ENCODE measurements around the gene VGLL4.
A peak's percentile ranks its signal among the peaks of the same experiment; 100 is the strongest.

VGLL4 gene

DNA sequence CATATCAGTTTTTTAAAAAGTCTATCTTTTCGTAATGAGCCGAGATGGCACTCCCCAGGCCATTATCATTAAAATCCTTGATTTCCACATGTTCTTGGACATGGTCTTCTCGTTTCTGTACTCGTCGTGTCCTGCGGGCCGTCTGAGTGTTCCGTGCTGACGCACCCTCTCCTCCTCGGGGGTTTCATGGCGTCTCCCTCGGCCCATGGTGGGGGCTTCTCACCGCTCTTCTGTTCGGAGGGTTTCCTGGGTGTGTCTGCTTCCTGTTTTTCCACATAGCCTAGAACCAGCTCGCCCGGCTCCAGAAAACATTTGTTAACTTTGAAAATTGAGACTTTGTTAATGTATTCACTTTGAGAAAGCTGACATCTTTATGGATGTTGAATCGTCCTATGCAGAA is 92.7 kb downstream of the VGLL4 start (continued):
- TF ChIP-seq, protein P1, sequence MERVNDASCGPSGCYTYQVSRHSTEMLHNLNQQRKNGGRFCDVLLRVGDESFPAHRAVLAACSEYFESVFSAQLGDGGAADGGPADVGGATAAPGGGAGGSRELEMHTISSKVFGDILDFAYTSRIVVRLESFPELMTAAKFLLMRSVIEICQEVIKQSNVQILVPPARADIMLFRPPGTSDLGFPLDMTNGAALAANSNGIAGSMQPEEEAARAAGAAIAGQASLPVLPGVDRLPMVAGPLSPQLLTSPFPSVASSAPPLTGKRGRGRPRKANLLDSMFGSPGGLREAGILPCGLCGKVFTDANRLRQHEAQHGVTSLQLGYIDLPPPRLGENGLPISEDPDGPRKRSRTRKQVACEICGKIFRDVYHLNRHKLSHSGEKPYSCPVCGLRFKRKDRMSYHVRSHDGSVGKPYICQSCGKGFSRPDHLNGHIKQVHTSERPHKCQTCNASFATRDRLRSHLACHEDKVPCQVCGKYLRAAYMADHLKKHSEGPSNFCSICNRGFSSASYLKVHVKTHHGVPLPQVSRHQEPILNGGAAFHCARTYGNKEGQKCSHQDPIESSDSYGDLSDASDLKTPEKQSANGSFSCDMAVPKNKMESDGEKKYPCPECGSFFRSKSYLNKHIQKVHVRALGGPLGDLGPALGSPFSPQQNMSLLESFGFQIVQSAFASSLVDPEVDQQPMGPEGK (CRISPR knock-in tag; IDR thresholded peaks at IDR 0.05; ENCODE audit: borderline replicate concordance), result no peak
- TF ChIP-seq OSR1 (CRISPR knock-in tag; IDR thresholded peaks at IDR 0.05) (no peak), PPARA (CRISPR knock-in tag; IDR thresholded peaks at IDR 0.05; ENCODE audit: borderline replicate concordance) (no peak), ISL1 (CRISPR knock-in tag; IDR thresholded peaks at IDR 0.05) (no peak), ARNTL (CRISPR knock-in tag; IDR thresholded peaks at IDR 0.05; ENCODE audit: borderline replicate concordance, low read depth) (no peak)

DNA sequence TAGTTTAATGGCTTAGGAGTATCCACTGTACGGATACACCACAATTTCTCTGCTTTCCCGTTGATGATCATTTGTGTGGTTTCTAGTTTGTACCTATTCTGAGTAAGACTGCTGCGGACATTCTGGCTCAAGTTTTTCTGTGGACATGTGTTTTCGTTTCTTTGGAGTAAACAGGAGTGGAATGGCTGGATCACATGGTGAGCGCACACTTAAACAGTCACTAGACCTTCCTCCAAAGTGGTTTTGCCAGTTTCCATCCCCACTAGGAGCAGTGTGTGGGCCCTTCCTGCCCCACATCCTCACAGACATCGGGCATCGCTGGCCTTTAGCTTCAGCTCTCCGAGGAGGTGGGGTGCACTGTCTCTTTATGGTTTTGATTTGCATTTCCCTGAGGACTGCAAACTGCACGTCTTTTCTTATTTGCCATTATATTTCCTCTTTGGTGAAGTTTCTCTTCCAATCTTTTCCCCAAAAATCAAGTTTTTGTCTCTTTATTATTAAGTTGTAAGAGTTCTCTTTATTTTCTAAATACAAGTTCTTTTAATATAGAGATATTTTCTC is 94.1 kb downstream of the VGLL4 start:
- ATAC-seq, result peak; percentile 9; the same call in 1 of the 3 replicates
- TF ChIP-seq ESRRG (CRISPR knock-in tag; IDR thresholded peaks at IDR 0.05) (no peak), ZNF70 (CRISPR knock-in tag; IDR thresholded peaks at IDR 0.05) (no peak), TCF4 (CRISPR knock-in tag; IDR thresholded peaks at IDR 0.05; ENCODE audit: borderline replicate concordance) (no peak), PPARA (CRISPR knock-in tag; IDR thresholded peaks at IDR 0.05; ENCODE audit: borderline replicate concordance) (no peak), SNAI2 (CRISPR knock-in tag; IDR thresholded peaks at IDR 0.05) (no peak), ZFP3 (CRISPR knock-in tag; IDR thresholded peaks at IDR 0.05) (no peak), TOX (CRISPR knock-in tag; IDR thresholded peaks at IDR 0.05; ENCODE audit: borderline replicate concordance) (no peak), GLIS3 (CRISPR knock-in tag; IDR thresholded peaks at IDR 0.05) (no peak), OSR1 (CRISPR knock-in tag; IDR thresholded peaks at IDR 0.05) (no peak), ZFP30 (CRISPR knock-in tag; IDR thresholded peaks at IDR 0.05) (no peak), RARB (CRISPR knock-in tag; IDR thresholded peaks at IDR 0.05) (no peak), ISL1 (CRISPR knock-in tag; IDR thresholded peaks at IDR 0.05) (no peak), ZNF8 (CRISPR knock-in tag; IDR thresholded peaks at IDR 0.05) (no peak)
- TF ChIP-seq, protein P2, sequence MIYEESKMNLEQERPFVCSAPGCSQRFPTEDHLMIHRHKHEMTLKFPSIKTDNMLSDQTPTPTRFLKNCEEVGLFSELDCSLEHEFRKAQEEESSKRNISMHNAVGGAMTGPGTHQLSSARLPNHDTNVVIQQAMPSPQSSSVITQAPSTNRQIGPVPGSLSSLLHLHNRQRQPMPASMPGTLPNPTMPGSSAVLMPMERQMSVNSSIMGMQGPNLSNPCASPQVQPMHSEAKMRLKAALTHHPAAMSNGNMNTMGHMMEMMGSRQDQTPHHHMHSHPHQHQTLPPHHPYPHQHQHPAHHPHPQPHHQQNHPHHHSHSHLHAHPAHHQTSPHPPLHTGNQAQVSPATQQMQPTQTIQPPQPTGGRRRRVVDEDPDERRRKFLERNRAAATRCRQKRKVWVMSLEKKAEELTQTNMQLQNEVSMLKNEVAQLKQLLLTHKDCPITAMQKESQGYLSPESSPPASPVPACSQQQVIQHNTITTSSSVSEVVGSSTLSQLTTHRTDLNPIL (CRISPR knock-in tag; IDR thresholded peaks at IDR 0.05; ENCODE audit: low read depth), result no peak

DNA sequence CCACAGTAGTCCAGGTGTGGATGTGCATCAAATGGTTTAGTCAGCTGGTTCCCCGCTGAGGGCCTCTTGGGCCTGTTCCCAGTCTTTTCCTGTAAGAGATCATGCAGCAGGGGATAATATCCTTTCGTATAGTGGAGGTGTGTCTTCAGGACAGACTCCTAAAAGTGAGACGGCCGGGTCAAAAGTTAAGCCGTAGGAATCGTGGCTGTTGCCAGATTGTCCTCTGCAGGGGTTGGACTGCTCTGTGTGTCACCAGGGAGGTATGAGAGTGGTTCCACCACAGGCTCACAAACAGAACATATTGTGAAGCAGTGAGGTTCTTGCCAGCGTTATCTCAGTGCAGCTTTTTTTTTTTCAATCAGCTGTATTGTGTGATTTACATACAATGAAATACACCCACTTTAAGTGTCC is 95.0 kb downstream of the VGLL4 start:
- no peak for TF ChIP-seq TOX (CRISPR knock-in tag; IDR thresholded peaks at IDR 0.05; ENCODE audit: borderline replicate concordance)
- no peak for TF ChIP-seq BACH2 (CRISPR knock-in tag; IDR thresholded peaks at IDR 0.05; ENCODE audit: borderline replicate concordance)
- TF ChIP-seq ZNF70 (CRISPR knock-in tag; IDR thresholded peaks at IDR 0.05), result no peak
- TF ChIP-seq, protein P3, sequence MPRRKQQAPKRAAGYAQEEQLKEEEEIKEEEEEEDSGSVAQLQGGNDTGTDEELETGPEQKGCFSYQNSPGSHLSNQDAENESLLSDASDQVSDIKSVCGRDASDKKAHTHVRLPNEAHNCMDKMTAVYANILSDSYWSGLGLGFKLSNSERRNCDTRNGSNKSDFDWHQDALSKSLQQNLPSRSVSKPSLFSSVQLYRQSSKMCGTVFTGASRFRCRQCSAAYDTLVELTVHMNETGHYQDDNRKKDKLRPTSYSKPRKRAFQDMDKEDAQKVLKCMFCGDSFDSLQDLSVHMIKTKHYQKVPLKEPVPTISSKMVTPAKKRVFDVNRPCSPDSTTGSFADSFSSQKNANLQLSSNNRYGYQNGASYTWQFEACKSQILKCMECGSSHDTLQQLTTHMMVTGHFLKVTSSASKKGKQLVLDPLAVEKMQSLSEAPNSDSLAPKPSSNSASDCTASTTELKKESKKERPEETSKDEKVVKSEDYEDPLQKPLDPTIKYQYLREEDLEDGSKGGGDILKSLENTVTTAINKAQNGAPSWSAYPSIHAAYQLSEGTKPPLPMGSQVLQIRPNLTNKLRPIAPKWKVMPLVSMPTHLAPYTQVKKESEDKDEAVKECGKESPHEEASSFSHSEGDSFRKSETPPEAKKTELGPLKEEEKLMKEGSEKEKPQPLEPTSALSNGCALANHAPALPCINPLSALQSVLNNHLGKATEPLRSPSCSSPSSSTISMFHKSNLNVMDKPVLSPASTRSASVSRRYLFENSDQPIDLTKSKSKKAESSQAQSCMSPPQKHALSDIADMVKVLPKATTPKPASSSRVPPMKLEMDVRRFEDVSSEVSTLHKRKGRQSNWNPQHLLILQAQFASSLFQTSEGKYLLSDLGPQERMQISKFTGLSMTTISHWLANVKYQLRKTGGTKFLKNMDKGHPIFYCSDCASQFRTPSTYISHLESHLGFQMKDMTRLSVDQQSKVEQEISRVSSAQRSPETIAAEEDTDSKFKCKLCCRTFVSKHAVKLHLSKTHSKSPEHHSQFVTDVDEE (CRISPR knock-in tag; IDR thresholded peaks at IDR 0.05), result no peak
- TF ChIP-seq ZC3H10 (CRISPR knock-in tag; IDR thresholded peaks at IDR 0.05), result no peak
- no peak for TF ChIP-seq ZFP3 (CRISPR knock-in tag; IDR thresholded peaks at IDR 0.05)
- TF ChIP-seq, protein P4, sequence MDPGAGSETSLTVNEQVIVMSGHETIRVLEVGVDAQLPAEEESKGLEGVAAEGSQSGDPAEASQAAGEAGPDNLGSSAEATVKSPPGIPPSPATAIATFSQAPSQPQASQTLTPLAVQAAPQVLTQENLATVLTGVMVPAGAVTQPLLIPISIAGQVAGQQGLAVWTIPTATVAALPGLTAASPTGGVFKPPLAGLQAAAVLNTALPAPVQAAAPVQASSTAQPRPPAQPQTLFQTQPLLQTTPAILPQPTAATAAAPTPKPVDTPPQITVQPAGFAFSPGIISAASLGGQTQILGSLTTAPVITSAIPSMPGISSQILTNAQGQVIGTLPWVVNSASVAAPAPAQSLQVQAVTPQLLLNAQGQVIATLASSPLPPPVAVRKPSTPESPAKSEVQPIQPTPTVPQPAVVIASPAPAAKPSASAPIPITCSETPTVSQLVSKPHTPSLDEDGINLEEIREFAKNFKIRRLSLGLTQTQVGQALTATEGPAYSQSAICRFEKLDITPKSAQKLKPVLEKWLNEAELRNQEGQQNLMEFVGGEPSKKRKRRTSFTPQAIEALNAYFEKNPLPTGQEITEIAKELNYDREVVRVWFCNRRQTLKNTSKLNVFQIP (CRISPR knock-in tag; IDR thresholded peaks at IDR 0.05; ENCODE audit: borderline replicate concordance, low read depth), result no peak
- TF ChIP-seq, protein P1 (CRISPR knock-in tag; IDR thresholded peaks at IDR 0.05; ENCODE audit: borderline replicate concordance), result no peak
- TF ChIP-seq OSR1 (CRISPR knock-in tag; IDR thresholded peaks at IDR 0.05), result no peak
- ATAC-seq, result peak; percentile 52

All from SK-N-SH treated with all-trans-retinoic acid at 6 μM for 48 hours (cell line).